ENCODE measurements around the gene SNX24.
"Not testable (repeated sequence)": the region's sequence is repeated elsewhere in the genome, so short reads cannot be mapped to it uniquely, and the experiment has no call there.

SNX24 gene

DNA sequence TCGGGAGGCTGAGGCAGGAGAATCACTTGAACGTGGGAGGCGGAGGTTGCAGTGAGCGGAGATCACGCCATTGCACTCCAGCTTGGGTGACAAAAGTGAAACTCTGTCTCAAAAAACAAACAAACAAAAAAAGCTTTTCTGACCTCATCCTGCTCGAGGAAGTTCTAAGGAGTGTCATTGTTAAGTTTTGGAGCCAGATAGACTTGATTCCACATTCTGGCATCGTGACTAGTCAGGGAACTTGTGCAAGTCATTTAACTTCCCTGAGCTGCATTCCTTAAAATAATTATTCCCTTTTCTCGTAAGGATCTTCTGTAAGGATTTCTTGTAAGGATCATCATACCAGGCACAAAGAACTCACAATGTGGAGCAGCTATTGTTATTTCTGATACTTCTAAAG, 26.2 kb downstream of the SNX24 start:
- no peak for DNase-seq (ENCODE audit: low spot score)

DNA sequence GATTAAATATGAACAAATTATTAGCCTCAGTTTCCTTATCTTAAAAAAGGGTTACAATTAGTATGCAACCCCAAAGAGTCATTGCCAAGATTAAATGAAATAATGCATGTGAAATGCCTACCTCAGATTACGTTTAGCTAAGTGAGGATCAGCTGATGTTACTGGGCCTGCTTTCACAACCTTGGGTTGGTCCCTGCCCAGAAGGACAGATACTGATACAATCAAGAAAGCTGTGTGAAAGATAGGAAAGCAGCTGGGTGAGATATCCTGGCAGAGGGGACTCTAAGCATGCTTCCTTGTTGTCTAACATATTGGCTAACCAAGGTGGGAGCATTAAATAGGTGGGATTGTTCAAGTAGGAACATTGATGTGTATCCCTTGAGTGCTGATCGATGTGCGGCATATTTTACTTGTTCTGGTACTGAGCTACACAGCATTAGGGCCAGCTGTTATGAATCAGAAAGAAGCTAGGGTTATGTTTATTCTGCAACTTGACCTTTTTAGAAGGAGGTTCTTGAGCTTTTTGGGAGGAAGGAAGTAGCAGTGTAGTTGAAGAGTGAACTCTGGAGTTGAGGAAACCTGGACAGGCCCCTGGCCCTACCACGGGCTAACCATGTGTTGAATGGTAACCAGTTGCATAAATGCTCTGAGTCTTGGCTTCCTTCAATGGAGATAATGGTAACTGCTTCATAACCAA, 28.9 kb downstream of the SNX24 start:
- DNase-seq (ENCODE audit: low spot score) = no peak

DNA sequence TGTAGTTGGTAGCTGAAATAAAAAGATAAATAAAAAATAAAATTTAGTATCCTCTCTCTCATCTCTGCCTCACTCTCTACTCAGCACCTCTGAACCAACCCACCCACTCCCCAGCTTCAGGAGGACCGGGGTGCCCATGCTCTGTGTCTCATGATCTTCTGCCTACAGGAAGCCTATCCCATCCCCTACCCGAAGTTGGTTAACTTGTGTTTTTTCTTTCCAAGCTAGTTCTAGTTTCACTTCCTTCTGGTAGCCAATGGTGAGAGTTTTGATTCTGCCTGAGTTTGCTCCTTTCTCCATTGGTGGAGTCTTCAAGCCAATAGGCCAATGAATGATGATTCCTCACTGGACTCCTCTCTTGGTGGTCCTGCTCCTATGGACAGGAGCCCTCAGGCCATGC, 32.1 kb downstream of the SNX24 start:
- DNase-seq (ENCODE audit: low spot score) = no peak

DNA sequence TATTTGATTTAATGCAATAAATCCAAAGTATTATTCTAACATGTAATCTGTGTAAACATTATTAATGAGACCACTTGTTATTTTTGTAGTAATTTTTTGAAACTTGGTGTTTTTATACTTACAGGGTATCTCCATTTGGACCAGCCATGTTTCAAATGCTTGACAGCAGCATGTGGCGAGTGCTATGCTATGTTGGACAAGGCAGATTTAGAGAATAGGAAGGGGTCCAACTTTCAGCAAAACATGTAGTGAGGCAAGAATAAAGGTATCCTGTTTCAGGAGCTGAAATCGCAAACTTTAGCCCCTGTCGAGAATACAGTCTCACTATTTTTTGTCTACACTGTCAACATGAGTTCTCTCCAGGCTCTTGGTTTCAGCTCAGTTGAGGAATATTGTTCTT, 33.7 kb downstream of the SNX24 start:
- no peak for DNase-seq (ENCODE audit: low spot score)

DNA sequence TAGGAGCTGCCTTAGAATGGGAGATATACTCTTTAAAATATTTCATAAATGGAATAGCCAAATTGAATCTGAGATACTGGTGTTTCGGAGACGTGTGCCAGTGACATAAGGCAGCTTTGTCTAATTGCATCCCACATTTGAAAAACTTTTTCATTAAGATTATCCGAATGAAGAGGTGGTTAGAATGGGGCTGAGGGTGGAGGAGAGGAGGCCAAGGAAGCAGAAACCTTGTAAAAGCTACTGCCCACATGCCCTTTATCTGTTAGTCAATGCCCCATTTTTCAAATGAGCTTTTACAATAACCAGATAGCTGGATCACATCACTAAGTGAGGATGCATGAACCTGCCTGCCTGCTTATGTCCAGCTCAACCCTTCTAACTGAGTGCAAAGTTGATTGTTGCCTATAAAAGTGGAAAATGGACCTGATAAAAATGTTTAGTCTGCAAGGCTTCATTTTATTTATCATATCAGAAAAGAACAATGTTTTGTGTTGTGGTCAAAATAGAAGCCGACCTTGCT, 34.8 kb downstream of the SNX24 start:
- DNase-seq (ENCODE audit: low spot score) = no peak

DNA sequence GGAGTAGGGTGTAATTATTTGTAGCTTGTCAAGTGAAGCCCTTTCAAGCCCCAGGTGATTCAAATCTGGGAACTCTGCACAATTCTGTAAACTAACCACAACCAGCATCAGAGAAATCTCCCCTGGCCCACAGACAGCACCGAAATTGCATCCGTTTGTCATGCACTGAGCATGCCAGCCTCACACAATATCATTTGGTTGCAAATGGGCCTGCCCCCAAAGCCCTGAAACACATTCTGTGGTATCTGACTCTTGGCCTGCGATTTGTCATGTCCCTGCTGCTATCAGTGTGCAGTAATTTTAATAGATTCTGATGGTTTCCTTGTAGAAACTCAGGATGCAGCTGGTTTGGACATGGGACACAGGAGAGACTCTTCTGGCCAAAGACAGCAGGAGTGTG, 35.3 kb downstream of the SNX24 start:
- no peak for DNase-seq (ENCODE audit: low spot score)

DNA sequence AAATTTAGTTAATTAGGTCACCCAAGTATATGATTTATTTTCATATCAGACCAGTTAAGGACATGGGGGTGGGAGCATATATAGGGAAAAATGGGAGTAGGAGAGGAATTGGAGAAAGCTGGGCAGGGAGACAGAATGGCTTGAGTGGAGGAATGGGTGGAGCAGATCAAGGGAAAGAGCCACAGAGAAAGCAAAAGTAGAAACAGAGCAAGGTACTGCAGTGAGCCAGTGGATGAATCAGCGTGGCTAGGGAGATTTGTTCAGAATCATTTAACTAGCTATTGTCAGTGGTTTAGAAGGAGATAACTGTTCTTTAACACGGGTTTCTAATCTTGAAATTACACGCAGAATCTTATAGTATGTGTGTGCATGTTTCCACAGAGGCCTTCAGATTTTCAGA, 37.4 kb downstream of the SNX24 start:
- no peak for DNase-seq (ENCODE audit: low spot score)

DNA sequence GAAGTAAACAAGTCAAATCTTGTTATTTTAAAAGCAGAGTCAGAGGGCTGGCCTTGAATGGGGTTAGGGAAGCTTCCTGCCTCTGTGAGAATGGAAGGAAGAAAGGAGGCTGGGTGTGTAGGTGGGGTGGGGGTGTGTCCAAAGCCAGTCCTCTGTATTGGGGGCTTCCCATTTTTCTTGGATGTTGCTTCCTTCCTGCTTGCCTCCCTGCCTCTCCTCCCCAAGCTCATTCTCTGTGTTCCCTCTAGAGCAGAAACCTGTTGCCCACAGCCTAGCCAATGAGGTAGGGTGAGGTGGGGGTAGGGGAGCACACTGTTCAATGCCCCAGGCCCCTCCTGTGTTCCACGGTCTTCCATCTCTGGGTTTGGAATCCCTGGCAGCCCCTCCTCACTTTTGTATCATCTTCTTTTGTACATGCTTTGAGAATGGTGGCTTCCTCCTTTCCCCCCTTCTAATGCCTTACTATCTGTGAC, 39.7 kb downstream of the SNX24 start:
- DNase-seq (ENCODE audit: low spot score) = no peak

DNA sequence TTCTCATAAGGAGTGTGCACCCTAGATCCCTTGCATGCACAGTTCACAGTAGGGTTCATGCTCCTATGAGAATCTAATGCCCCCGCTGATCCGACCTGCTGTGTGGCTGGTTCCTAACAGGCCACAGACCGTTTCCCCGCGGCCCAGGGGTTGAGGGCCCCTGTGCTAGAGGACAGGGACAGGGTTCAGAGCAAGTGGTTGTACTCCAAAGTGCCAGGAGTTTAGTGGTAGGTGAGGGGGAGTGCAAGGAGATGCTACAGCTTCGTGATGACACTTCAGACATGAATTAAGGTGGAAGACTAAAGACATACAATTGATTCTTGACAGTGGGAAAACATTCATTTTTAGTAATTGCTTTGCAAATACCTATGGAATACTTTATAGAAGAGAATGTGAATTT, 40.5 kb downstream of the SNX24 start:
- no peak for DNase-seq (ENCODE audit: low spot score)

DNA sequence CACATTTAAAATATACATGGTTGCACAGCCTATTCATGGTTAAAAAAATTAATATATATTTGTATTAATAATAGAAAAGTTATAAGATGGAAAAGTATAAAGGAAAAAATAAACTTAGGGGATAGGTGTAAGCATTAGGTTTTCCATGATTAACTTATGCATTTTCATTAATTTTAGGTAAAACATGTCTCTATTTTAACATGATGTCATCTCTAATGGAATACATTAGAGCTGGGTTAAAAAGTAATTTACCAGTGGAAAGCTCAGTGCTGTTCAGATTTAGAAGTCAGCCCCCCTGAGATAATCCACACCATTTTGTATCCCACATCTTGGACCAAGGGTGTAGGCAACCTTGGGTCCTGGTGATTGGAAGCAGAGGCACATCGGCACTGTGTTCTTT, 49.7 kb downstream of the SNX24 start:
- no peak for DNase-seq (ENCODE audit: low spot score)

DNA sequence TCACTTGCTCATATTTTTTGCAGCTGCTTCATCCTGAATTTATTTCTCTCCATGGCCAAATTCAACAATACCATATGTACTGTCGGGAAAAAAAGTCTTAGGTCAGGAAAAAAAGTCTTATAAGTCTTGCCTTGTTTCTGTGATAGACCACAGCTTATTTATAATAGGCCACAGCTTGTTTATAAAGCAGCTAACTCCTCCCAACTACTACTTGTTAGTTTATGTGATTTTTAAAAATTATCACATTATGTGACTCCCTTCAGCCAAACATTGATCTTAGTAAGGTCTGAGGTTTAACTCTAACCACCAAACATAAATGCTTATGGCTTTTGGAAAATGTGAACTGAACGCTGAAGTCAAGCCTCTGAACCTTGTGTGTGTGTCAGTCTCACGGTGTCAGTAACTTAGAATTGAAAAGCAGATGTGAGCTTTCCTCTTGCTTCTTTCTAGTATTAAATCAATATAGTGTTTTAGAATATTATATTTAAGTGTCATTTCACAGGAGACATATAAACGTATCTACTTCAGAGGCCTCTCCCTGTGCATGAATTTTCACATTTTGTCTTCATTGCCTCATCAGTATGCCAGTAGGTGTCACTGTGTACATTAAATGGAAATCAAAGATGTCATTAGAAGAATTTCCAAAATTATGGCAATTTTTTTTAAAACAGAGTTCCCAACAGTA, 51.3 kb downstream of the SNX24 start:
- no peak for DNase-seq (ENCODE audit: low spot score)

DNA sequence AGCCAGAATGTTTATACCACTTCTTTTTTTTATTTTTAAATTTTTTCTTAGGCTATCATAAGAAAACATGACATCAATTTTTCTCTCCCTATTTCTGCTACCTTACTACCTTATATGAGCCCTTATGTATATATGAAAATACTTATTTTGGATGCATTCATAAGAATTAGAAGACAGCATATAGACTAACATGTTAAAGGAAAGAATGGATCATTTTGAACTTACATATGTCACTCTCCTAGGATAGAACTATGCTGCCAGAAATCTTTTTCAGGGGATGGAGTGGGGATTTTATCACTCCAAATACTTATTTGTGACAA, 51.8 kb downstream of the SNX24 start:
- no peak for DNase-seq (ENCODE audit: low spot score)

DNA sequence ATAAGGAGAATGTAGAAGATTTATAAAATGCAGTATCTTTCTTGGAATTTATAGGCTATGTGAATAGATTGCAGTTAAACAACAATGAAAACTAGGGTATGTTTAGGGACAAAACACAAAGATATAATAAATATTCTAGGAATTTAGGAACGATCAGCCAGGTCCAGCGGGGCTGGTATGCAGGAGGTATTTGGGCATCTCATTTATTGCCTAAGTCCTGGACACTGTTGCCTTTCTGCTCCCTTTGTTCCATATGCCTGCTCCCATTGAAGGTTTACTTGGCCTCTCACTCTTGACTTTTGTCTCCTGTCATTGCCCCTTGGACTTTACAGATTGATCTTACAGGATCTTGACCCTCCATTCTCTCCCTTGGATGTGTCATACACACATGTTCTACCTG, 55.9 kb downstream of the SNX24 start:
- no peak for DNase-seq (ENCODE audit: low spot score)

DNA sequence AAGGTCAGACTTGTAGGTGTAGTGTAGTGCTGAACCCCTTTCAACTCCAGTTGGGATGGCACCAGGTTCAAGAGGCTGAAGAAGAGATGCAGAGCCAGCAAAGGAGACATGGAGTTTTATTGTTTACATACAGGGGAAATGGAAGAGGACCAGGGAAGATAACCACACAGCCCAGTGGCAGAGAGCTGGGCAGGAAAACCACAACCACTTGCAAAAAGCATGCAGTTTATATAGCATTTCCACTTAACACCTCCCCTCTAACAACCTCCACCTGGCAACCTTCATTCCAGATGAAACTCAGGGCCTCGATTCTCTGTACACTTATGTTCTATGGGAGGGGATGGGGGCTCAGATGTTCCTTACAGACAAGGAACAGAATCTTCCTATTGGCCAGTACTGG, 56.9 kb downstream of the SNX24 start:
- no peak for DNase-seq (ENCODE audit: low spot score)

DNA sequence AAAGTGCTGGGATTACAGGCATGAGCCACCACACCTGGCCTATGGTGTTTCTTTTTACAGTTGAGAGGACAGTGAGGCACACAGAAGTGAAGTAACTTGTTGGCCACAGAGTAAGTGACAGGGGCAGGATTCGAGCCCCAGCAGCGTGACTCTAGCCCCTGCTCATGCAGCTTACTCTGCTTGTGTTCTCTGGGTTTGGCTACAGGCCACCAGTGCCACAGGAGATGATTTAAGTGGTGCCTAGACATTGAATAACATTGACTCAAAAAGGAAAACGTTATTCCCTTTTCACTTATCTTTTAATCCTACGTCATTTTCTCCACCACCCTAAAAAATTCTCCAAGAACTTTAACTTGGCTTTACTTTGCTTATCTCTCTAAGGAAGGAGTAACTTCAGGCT, 61.4 kb downstream of the SNX24 start:
- DNase-seq (ENCODE audit: low spot score) = no peak

DNA sequence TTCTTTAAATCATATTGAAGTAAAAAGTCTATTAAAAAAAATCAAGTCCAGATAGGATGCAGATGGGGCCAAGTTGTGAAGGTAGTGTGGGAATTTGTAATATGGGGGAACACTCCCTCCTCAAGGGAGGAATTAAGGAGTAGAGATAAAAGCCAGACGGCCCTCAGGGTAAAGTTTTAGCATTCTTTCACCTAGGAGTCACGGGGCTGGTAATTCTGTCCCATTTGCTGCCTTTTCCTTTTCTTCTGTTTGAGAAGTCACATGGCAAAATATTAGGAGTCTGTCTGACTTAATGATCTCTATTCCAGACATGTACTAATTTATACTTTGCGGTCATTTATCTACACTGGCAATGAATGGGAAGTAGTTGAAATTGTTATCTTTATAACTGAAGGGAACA, 61.9 kb downstream of the SNX24 start:
- DNase-seq (ENCODE audit: low spot score) = no peak

DNA sequence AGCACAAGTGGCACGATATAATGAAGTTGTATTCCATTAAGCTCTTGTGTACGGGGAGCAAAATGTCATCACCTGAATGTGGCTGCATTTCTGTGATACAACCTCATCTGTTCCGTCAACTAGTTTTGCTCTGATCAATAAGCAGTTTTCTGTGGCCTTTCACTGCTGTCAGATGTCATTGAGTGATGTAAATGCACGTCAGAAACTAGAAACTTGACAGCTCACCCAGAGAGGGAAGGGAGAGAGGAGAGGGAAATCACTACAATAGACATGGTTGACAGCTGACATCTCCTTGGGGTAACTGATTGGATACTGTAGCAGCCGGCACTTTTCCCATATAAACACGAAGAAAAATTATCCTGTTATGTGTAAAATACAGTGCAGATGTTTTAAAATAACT, 62.7 kb downstream of the SNX24 start:
- no peak for DNase-seq (ENCODE audit: low spot score)

DNA sequence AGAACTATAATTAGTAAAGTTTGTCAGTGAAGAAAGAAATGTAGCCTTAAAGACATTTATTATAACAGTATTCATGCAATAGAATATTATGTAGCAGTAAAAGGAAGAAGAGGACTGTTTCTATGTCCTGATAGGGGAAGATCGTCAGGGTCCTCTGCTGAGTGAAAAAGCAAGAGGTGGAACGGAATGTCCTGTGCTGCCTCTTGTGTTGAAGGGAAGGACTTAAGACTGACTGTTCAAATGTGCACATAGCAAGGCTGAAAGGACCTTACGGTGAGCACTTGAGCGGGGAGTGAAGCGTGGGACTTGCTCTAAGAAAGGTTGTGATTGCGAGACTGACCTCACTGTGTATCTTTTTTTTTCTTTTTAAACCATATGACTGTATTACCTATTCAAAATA, 63.2 kb downstream of the SNX24 start:
- DNase-seq (ENCODE audit: low spot score) = no peak

DNA sequence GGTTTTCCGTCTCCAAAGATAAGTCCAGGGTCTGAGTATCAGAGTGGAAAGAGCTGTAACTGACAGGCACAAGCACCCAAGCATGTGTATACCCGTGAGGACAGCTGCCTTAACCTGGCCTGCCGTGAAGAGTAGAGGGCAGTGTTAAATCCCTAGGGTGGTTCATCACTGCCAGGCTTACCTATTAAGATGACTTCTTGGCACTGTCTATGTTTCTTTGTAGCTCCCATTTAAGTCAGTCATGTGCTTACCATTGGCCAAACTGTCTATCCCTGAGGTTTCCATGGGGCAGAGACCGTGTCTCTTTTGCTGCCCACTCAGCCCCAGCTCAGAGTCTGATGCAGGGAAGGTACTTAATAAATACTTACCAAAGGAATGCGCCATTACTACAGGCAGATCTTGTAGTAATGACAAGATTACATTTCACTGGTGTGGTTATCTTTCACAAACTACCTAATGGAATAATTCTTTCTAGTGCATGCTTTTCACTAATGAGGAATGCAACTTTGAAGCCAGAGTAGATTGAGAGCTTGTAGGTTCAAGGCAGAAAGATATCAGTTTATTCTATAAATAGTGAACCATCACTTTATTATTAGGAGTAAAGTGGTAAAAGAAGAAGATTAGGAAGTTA, 64.2 kb downstream of the SNX24 start:
- no peak for DNase-seq (ENCODE audit: low spot score)

DNA sequence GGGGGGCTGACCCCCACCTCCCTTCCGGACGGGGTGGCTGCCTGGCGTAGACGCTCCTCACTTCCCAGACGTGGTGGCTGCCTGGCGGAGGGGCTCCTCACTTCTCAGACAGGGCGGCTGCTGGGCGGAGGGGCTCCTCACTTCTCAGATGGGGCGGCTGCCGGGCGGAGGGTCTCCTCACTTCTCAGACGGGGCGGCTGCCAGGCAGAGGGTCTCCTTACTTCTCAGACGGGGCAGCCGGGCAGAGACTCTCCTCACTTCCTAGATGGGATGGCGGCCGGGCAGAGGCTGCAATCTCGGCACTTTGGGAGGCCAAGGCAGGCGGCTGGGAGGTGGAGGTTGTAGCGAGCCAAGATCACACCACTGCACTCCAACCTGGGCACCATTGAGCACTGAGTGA, 68.0 kb downstream of the SNX24 start:
- not testable (repeated sequence) for DNase-seq (ENCODE audit: low spot score)

DNA sequence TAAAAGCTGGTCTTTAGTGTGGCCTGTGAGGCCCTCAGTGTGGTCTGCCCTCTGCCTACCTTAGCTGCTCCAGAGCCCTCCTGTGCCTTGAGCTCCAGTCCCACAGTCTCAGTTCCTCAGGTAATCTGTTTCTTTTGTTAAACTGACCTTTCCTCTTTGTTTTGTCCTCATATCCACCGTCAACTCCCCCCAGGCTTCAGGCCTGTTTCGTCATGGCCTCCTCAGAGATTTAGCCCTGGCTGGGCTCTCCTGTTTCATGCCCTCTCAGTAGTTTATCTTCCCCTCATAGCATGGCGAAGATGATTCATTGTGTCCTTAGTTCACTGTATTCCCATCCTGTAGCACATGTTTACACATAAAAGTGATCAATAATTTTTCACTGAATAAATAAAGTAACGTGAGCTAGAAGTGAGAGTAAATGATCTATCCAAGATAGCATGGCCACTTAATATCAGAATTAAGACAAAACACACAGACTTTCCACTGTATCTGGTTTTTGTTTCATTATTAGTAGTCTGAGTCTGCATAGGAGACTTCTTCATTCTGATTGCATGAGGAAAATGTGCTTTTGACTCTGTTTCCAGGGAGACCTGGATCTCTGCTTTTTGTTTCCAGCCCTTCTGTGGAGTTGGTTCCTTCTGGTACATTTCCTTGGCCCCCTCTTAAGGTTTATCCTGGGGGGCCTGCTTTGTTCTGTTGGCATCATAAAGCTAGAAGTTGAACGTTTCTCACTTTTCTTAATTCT, 70.5 kb downstream of the SNX24 start:
- DNase-seq (ENCODE audit: low spot score) = peak; percentile 43

DNA sequence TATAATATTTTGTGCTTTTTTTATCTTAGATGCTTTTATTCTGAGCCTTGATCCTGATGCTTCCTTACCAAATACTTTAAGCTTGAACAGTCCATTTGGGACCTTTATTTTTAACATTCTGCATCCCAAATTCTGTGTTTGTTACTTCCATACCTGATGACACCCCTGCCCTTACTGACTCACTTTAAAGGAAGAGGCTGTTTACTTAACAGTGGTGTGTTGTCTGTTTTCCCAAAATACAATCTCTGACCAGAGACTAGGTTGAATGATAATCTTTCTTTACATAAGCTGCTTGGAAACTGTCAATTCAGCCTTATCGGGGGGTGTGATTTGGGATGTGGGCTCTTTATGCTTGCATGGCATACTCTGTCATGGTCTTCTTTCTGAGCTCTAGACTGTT, 71.1 kb downstream of the SNX24 start:
- DNase-seq (ENCODE audit: low spot score) = no peak

DNA sequence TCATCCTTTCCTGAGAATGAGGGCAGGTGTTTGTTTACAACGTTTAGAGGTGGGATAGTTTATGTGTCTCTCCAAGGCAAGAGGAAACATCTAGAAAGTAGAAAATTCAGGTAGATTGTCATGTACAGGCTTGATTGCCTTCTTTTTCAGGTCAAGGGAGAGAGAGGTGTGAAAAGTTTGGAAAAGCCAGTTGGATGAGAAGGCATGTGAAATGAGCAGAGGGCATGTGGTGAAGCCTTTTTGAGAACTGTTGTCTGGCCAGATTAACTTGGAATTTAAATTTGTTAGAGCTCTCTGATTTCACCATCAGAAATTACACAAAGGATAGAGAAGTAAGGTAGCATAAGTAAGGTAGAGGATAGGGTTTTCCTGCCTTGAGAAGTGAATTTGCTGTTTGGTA, 74.6 kb downstream of the SNX24 start:
- no peak for DNase-seq (ENCODE audit: low spot score)
